NCI-H128 (cell line): ENCODE results near the gene CCDC88B.

Source experiments
- DNase-seq: peaks from one replicate; lab custom pipeline; 2025; ENCODE audit not compliant: unreplicated experiment; lab: John Stamatoyannopoulos, UW

The CCDC88B gene, protein sequence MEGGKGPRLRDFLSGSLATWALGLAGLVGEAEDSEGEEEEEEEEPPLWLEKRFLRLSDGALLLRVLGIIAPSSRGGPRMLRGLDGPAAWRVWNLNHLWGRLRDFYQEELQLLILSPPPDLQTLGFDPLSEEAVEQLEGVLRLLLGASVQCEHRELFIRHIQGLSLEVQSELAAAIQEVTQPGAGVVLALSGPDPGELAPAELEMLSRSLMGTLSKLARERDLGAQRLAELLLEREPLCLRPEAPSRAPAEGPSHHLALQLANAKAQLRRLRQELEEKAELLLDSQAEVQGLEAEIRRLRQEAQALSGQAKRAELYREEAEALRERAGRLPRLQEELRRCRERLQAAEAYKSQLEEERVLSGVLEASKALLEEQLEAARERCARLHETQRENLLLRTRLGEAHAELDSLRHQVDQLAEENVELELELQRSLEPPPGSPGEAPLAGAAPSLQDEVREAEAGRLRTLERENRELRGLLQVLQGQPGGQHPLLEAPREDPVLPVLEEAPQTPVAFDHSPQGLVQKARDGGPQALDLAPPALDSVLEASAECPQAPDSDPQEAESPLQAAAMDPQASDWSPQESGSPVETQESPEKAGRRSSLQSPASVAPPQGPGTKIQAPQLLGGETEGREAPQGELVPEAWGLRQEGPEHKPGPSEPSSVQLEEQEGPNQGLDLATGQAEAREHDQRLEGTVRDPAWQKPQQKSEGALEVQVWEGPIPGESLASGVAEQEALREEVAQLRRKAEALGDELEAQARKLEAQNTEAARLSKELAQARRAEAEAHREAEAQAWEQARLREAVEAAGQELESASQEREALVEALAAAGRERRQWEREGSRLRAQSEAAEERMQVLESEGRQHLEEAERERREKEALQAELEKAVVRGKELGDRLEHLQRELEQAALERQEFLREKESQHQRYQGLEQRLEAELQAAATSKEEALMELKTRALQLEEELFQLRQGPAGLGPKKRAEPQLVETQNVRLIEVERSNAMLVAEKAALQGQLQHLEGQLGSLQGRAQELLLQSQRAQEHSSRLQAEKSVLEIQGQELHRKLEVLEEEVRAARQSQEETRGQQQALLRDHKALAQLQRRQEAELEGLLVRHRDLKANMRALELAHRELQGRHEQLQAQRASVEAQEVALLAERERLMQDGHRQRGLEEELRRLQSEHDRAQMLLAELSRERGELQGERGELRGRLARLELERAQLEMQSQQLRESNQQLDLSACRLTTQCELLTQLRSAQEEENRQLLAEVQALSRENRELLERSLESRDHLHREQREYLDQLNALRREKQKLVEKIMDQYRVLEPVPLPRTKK (N-terminal part only)

GRCh38 chr11:64339754-64340408 lies at the start of gene CCDC88B:
CCDC88B (plus strand) TSS chr11:64340204; CDS start chr11:64340267, 63 bp downstream.
- DNase-seq: no peak

GRCh38 chr11:64290352-64291261 lies 49.4 kb upstream of the CCDC88B start:
- no peak for DNase-seq

- DNase-seq: no peak
Observed at GRCh38 chr11:64291262-64291751, 48.7 kb upstream of the CCDC88B start, which contains the start of gene KCNK4. KCNK4 (plus strand) TSS chr11:64291302; CDS start chr11:64293019, 1,717 bp downstream.

GRCh38 chr11:64291752-64292459 lies 48.1 kb upstream of the CCDC88B start:
- DNase-seq: no peak

- no peak for DNase-seq
Observed at GRCh38 chr11:64292460-64293254, 47.3 kb upstream of the CCDC88B start.

- DNase-seq: no peak
Observed at GRCh38 chr11:64294774-64295173, 45.2 kb upstream of the CCDC88B start.

- DNase-seq: no peak
Observed at GRCh38 chr11:64295760-64296159, 44.2 kb upstream of the CCDC88B start.

- no peak for DNase-seq
Observed at GRCh38 chr11:64296236-64296635, 43.8 kb upstream of the CCDC88B start.

DNA sequence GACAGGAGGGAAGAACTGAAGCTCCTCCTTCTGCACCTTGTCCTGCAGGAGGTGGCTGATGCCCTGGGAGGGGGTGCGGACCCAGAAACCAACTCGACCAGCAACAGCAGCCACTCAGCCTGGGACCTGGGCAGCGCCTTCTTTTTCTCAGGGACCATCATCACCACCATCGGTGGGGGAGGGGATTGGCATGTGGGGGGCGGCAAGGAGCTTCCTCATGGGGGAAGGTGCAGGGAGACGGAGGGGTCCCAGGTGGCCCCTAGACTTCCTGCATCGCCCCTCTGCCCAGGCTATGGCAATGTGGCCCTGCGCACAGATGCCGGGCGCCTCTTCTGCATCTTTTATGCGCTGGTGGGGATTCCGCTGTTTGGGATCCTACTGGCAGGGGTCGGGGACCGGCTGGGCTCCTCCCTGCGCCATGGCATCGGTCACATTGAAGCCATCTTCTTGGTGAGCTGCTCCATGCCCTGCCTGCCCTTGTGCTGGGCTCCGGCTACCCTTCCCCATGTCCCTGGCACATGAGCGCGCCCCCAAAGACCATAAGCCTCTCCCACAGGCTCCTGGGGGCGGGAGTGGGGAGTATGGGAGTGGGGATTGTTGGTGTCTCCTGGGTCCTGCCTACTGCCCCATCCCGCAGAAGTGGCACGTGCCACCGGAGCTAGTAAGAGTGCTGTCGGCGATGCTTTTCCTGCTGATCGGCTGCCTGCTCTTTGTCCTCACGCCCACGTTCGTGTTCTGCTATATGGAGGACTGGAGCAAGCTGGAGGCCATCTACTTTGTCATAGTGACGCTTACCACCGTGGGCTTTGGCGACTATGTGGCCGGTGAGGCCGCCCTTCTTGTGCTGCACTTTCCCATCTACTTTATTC lies 42.9 kb upstream of the CCDC88B start:
- no peak for DNase-seq

DNA sequence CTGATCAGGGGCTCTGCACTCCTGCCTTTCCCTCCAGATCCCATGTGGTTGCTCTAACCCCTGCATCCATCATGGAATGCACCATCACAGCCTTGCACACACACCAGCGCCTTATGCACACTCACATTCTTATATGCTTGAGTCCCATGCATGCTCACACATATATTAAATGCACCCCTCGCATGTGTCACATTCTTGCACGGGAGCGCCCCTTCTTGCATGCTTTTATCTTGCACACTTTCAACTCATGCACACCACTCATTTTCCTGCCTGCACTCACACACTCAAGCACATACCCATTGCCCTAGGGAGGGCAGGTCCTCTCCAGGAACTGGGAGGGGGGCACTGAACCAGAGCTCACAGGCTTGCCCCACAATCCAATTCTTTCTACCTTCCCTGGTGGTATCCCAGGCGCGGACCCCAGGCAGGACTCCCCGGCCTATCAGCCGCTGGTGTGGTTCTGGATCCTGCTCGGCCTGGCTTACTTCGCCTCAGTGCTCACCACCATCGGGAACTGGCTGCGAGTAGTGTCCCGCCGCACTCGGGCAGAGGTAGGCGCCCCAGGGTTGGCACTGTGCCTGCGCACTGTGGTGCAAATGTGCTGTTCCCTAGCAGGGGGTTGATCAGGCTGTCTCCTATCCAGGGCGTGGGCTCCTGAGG lies 42.2 kb upstream of the CCDC88B start:
- DNase-seq: no peak

DNA sequence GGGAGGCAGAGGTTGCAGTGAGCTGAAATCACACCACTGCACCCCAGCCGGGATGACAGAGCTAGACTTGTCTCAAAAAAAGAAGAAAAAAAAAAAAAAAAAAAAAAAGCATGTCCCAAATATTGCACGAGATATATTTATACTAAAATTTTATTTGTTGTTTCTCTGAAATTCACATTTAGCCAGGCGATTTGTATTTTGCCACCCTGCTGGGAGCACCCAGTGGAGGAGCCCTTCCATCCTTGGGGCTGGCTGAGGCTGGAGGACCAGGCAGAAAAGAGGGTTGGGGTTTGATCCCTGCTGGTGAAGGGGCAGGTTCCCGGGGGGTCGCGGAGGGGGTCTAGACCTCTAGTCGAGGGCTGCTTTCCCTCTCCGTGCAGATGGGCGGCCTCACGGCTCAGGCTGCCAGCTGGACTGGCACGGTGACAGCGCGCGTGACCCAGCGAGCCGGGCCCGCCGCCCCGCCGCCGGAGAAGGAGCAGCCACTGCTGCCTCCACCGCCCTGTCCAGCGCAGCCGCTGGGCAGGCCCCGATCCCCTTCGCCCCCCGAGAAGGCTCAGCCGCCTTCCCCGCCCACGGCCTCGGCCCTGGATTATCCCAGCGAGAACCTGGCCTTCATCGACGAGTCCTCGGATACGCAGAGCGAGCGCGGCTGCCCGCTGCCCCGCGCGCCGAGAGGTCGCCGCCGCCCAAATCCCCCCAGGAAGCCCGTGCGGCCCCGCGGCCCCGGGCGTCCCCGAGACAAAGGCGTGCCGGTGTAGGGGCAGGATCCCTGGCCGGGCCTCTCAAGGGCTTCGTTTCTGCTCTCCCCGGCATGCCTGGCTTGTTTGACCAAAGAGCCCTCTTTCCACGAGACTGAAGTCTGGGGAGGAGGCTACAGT lies 40.8 kb upstream of the CCDC88B start:
- no peak for DNase-seq

DNA sequence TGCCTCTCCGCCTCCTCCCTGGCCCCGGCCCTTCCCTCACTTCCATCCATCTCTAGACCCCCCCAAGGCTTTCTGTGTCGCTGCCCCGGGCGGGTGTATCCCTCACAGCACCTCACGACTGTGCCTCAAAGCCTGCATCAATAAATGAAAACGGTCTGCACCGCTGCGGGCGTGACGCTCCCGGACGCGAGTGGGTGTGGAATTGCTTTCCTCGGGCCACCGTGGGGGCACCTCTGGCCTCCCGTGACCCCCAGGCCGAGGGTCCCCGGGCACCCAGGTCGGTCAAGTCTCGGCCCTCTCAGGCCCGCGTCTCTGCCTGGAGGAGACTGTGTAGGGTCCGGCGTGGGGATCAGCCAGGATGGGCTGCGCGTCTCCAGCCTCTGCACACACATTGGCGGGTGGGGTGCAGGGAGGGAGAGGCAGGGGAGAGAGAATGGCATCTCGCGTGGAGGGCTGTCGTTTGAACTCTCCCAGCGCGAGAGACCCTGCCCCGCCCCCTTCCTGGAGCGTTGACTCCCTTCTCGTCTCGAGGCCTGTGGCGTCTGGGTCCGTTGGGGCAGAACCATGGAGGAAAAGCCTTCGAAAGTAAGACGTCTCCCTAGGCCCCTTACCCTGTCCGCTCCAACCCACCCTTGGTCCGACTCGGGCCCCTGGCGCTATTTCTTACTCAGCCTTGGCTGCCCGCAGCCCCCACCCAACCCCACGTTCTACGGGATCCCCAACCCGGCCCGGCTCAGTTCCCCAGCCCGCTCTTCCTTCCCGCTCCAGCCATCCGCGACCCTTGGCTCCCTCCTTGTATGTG lies 40.0 kb upstream of the CCDC88B start, which contains the start of gene CATSPERZ:
TSS of gene CATSPERZ (plus strand) at position 512 of the 802 bp plus-strand sequence. CDS start at position 565, 53 bp downstream.
- no peak for DNase-seq

GRCh38 chr11:64303109-64304031 lies 36.6 kb upstream of the CCDC88B start:
- no peak for DNase-seq

- DNase-seq: no peak
Observed at GRCh38 chr11:64304032-64304315, 36.0 kb upstream of the CCDC88B start.
